Measurements from ENCODE around the gene MRPS16.

GRCh38 chr10:73233883-73234282 is 18.6 kb downstream of the MRPS16 start:
- TF ChIP-seq TARDBP (IDR thresholded peaks at IDR 0.05) (no peak), FOXA1 (IDR thresholded peaks at IDR 0.05) (no peak), PKNOX1 (IDR thresholded peaks at IDR 0.05) (no peak), ELF4 (IDR thresholded peaks at IDR 0.05) (no peak)
